GM12878 (cell line): Measurements from ENCODE around the gene CRMP1.

Source experiments
- CEBPB ChIP-seq, 2 experiments: fragments of 150-350 bp in 1 of 2; IDR thresholded peaks; 2 replicates each; pipeline ENCODE4 v1.6.1; 2012 to 2014; ENCODE audit warnings: low read depth in 2 of 2, low read length in 2 of 2, borderline replicate concordance in 1 of 2, inconsistent platforms in 1 of 2
- CHD2 ChIP-seq: IDR thresholded peaks from 2 replicates; pipeline ENCODE4 v1.6.1; 2011; ENCODE audit warnings: low read depth, low read length, improper control_type of control experiment, borderline replicate concordance
- CTCF ChIP-seq, 3 experiments: IDR thresholded peaks in 2 of 3; conservative IDR thresholded peaks in 1 of 3; 2 replicates each; pipeline ENCODE4 v1.5.1; 2011; ENCODE audit warnings: low read depth in 3 of 3, low read length in 3 of 3, mild to moderate bottlenecking in 3 of 3, control low read depth in 2 of 3, moderate library complexity in 2 of 3, inconsistent platforms in 1 of 3, mixed read lengths in 1 of 3; ENCODE audit not compliant: control insufficient read depth in 2 of 3, insufficient read depth in 1 of 3; ENCODE audit errors: extremely low read depth in 1 of 3
- EZH2 ChIP-seq: IDR thresholded peaks from 2 replicates; pipeline ENCODE4 v1.6.1; 2012; ENCODE audit warnings: low read depth, mild to moderate bottlenecking, control low read depth, inconsistent platforms, low read length, borderline replicate concordance; ENCODE audit not compliant: control insufficient read depth
- HDGF ChIP-seq: fragments of 450-650 bp; IDR thresholded peaks from 2 replicates; pipeline ENCODE4 v1.6.1; 2016; ENCODE audit warnings: antibody characterized with exemption
- MEF2A ChIP-seq: IDR thresholded peaks from 2 replicates; pipeline ENCODE4 v1.6.1; 2011; ENCODE audit warnings: low read depth, mild to moderate bottlenecking, low read length, moderate library complexity; ENCODE audit not compliant: insufficient read depth
- NFIC ChIP-seq: IDR thresholded peaks from 2 replicates; pipeline ENCODE4 v1.6.1; 2012; ENCODE audit warnings: low read depth, mild to moderate bottlenecking, inconsistent platforms, low read length, moderate library complexity

- TF ChIP-seq EZH2 (no peak), CHD2 (no peak), CTCF (IDR thresholded peaks at IDR 0.05 in 2 of 3, conservative IDR thresholded peaks at IDR 0.05 in 1 of 3; ENCODE audit: control insufficient read depth in 2 of 3, extremely low read depth in 1 of 3, insufficient read depth in 1 of 3, low read depth in 3 of 3, low read length in 3 of 3) (no peak), NFIC (no peak), HDGF (no peak), CEBPB (IDR thresholded peaks at IDR 0.05; ENCODE audit: borderline replicate concordance in 1 of 2, low read depth in 2 of 2, low read length in 2 of 2) (no peak), MEF2A (no peak)
Observed at GRCh38 chr4:5866841-5867813, 25.8 kb downstream of the CRMP1 start.
